ENCODE measurements around the gene PHACTR2. TPM values are rescaled to one million over a fixed set of nuclear protein-coding genes. Genes with fewer than 3 reads are reported as not detected.

The PHACTR2 gene
- total and polyA plus RNA-seq, 2 of the 13 experiments (the other 11 are each of a cell fraction or from before 2014, with no cell fraction given): 11.3 to 28.2 TPM

DNA sequence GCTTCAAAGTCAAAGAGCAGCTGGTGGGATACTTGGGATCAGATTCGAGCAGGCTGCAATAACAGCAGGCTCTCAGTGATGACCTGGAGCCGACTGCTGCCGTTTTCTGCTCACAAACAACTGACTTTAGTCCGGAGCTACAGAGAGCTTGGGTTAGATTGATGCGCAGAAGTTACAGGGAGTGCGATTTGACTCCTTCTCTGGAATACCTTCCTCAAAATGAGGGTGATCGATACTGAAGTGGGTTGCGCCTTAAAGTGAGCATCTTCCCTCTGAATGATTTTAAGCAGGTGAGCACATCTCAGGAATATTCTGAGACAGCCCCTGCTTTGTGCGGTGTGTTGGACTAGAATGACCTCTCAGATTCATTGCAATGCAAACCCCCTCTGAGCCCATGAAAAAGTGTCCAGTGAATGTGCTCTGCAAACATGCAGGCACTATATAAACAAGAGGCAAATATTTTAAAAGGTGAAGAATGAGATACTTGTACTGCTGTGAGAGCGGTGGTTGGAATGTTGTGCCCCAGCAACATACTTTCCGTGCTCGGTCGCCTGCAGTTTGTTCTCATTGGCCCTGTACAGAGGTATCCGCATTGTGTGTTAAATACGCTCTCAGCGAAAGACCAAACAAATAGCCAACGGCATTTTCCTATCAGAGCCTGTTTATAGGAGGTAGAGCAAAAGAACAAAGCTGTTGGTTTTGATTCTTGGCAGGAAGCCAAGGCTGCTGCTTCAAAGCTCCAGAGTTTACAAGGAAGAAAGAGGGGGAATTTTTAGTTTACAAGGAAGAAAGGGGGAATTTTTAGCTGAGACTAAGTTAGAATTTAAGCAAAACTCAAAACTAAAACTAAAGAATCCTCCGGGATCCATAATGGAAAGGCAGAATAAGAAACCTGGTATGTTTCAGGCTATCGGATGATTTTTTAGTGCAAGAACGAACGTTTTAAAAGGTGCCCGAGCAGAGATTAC is 67.7 kb downstream of the PHACTR2 start (continued):
- TF ChIP-seq ZNF510 (CRISPR knock-in tag; IDR thresholded peaks at IDR 0.05; ENCODE audit: low read depth): no peak
- TF ChIP-seq ZNF782 (CRISPR knock-in tag; IDR thresholded peaks at IDR 0.05; ENCODE audit: borderline replicate concordance): no peak
- TF ChIP-seq ZNF253 (CRISPR knock-in tag; IDR thresholded peaks at IDR 0.05; ENCODE audit: borderline replicate concordance): 0 out of 2 replicates have a peak, but pooled peaks have one; percentile 17
- no peak for TF ChIP-seq ZNF883 (CRISPR knock-in tag; IDR thresholded peaks at IDR 0.05; ENCODE audit: not compliant biosample characterization)
- TF ChIP-seq CENPX (CRISPR knock-in tag; IDR thresholded peaks at IDR 0.05): no peak
- TF ChIP-seq NFIB (CRISPR knock-in tag; IDR thresholded peaks at IDR 0.05; ENCODE audit: borderline replicate concordance): peak; percentile 95; the same call in 1 of the 2 replicates
- no peak for TF ChIP-seq XBP1 (CRISPR knock-in tag; IDR thresholded peaks at IDR 0.05)
- peak; percentile 62; the same call in 1 of the 2 replicates for TF ChIP-seq KDM3A (CRISPR knock-in tag; IDR thresholded peaks at IDR 0.05; ENCODE audit: low read depth)
- TF ChIP-seq, protein P1, sequence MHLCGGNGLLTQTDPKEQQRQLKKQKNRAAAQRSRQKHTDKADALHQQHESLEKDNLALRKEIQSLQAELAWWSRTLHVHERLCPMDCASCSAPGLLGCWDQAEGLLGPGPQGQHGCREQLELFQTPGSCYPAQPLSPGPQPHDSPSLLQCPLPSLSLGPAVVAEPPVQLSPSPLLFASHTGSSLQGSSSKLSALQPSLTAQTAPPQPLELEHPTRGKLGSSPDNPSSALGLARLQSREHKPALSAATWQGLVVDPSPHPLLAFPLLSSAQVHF (CRISPR knock-in tag; IDR thresholded peaks at IDR 0.05): no peak
- TF ChIP-seq SNAI1 (CRISPR knock-in tag; IDR thresholded peaks at IDR 0.05; ENCODE audit: borderline replicate concordance): no peak
- TF ChIP-seq ZNF556 (CRISPR knock-in tag; IDR thresholded peaks at IDR 0.05; ENCODE audit: borderline replicate concordance): no peak; the same call in 1 of the 2 replicates
- no peak for TF ChIP-seq ZNF572 (CRISPR knock-in tag; IDR thresholded peaks at IDR 0.05)
- TF ChIP-seq PAF1 (CRISPR knock-in tag; IDR thresholded peaks at IDR 0.05): no peak
- no peak; the same call in 1 of the 2 replicates for TF ChIP-seq ZNF775 (CRISPR knock-in tag; IDR thresholded peaks at IDR 0.05; ENCODE audit: borderline replicate concordance)
- TF ChIP-seq, protein P2, sequence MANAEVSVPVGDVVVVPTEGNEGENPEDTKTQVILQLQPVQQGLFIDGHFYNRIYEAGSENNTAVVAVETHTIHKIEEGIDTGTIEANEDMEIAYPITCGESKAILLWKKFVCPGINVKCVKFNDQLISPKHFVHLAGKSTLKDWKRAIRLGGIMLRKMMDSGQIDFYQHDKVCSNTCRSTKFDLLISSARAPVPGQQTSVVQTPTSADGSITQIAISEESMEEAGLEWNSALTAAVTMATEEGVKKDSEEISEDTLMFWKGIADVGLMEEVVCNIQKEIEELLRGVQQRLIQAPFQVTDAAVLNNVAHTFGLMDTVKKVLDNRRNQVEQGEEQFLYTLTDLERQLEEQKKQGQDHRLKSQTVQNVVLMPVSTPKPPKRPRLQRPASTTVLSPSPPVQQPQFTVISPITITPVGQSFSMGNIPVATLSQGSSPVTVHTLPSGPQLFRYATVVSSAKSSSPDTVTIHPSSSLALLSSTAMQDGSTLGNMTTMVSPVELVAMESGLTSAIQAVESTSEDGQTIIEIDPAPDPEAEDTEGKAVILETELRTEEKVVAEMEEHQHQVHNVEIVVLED (CRISPR knock-in tag; IDR thresholded peaks at IDR 0.05; ENCODE audit: borderline replicate concordance): no peak
- TF ChIP-seq ZNF747 (CRISPR knock-in tag; IDR thresholded peaks at IDR 0.05; ENCODE audit: borderline replicate concordance): no peak; the same call in 1 of the 2 replicates
- TF ChIP-seq ZNF335 (CRISPR knock-in tag; IDR thresholded peaks at IDR 0.05): no peak; the same call in 1 of the 2 replicates
- TF ChIP-seq, protein P3, sequence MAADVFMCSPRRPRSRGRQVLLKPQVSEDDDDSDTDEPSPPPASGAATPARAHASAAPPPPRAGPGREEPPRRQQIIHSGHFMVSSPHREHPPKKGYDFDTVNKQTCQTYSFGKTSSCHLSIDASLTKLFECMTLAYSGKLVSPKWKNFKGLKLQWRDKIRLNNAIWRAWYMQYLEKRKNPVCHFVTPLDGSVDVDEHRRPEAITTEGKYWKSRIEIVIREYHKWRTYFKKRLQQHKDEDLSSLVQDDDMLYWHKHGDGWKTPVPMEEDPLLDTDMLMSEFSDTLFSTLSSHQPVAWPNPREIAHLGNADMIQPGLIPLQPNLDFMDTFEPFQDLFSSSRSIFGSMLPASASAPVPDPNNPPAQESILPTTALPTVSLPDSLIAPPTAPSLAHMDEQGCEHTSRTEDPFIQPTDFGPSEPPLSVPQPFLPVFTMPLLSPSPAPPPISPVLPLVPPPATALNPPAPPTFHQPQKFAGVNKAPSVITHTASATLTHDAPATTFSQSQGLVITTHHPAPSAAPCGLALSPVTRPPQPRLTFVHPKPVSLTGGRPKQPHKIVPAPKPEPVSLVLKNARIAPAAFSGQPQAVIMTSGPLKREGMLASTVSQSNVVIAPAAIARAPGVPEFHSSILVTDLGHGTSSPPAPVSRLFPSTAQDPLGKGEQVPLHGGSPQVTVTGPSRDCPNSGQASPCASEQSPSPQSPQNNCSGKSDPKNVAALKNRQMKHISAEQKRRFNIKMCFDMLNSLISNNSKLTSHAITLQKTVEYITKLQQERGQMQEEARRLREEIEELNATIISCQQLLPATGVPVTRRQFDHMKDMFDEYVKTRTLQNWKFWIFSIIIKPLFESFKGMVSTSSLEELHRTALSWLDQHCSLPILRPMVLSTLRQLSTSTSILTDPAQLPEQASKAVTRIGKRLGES (CRISPR knock-in tag; IDR thresholded peaks at IDR 0.05; ENCODE audit: borderline replicate concordance): no peak
- no peak for TF ChIP-seq ZNF251 (CRISPR knock-in tag; IDR thresholded peaks at IDR 0.05)

All from HepG2 (cell line).